Measurements from ENCODE around the gene TIPRL. TPM values are rescaled to one million over a fixed set of nuclear protein-coding genes. Genes with fewer than 3 reads are reported as not detected.
A peak's percentile ranks its signal among the peaks of the same experiment; 100 is the strongest.

Gene TIPRL
- total and polyA plus RNA-seq, 9 of the 15 experiments (the other 6 are each of a cell fraction or from before 2014, with no cell fraction given) = 41.4 to 90.2 (median 69.9) TPM

DNA sequence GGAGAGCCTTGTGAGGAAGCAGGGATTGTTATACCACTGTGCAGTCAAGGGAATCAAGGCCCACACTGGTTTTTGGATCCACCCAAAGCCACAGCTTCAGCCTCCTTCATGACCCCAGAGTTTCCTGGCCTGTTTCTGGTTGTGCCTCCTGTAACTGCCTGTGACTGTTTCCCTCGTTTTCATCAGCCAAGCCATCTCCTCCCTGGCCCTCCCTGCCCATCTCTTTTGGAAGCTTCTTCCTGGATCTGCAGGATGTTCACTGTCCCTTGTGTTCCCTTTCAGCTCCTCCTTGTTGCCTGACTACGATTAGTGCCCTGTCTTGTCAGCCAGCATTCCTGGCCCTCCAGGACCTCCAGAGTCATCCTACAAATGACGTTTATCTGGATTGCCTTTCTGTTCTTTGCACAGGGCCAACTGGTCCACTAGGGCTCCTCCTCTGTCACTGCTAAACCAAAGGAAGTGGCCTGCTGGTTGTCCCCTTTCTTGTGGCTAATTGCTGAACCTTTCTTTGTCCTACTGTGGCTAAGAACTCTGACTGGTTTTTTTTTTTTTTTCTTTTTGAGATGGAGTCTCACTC is 65.0 kb downstream of the TIPRL start:
- ChIA-PET POLR2A (interaction anchor here (0.6 to 2.2 kb wide), 4 partner anchors 9 to 23 kb away, joined by 4 to 6 read pairs (median 6); no protein-coding TSS in a partner anchor), CTCF (ENCODE audit: low intra/inter-chr PET ratio) (no interaction called here)
- in situ Hi-C loops (cut with MboI) = no loop called here
- H3K9ac ChIP-seq (ENCODE audit: insufficient read depth in 1 of 2, low read depth in 2 of 2, low read length in 2 of 2) = no peak overlapping the region
- H3K36me3 ChIP-seq (ENCODE audit: control insufficient read depth, insufficient read depth, low read length) = peaks cover 71% of the 10 kb centered on the region
- H3K27ac ChIP-seq (ENCODE audit: extremely low read depth, low read depth, low read length) = no peak overlapping the region; the same call in 2 of the 3 replicates
- no TSS peak for BruUV-seq (replicated peaks)
- no peaks in the 10 kb centered on the region for H3K9me1 ChIP-seq (ENCODE audit: control insufficient read depth, insufficient read depth, low read length)
- no peaks in the 10 kb centered on the region for H3K79me2 ChIP-seq (ENCODE audit: control insufficient read depth, insufficient read depth, low read length)
- intact Hi-C loops (cut with micrococcal nuclease) = no loop called here
- ATAC-seq = peak; percentile 68
- no peak overlapping the region for H3K4me3 ChIP-seq
- FAIRE-seq = no peak
- no peaks in the 10 kb centered on the region for H3K27me3 ChIP-seq (ENCODE audit: control insufficient read depth in 2 of 2, insufficient read depth in 2 of 2, low read length in 2 of 2)
- WGBS (ENCODE audit: insufficient coverage, low coverage, missing lambda C conversion rate) = 37% methylated on average over 3 of the region's 3 CpGs
- no peak overlapping the region for H3K4me2 ChIP-seq (ENCODE audit: insufficient read depth, low read length)
- H4K20me1 ChIP-seq (replicated peaks; ENCODE audit: control insufficient read depth, insufficient read depth, low read length) = no peaks in the 10 kb centered on the region
- no peak for DNase-seq (ENCODE audit: extremely low read depth in 1 of 4, low spot score in 3 of 4)
- peaks cover 0 to 5% of the 10 kb centered on the region in 2 experiments; a peak in 1 of 5 replicates for H3K4me1 ChIP-seq (replicated peaks in 1 of 2; ENCODE audit: control insufficient read depth in 2 of 2, insufficient read depth in 2 of 2, low read length in 2 of 2)
- no peak overlapping the region for H2AFZ ChIP-seq (ENCODE audit: low read depth, low read length)
- H3K9me3 ChIP-seq (replicated peaks; ENCODE audit: control insufficient read depth, insufficient read depth, low read depth, low read length) = no peaks in the 10 kb centered on the region
- TF ChIP-seq, protein P1, sequence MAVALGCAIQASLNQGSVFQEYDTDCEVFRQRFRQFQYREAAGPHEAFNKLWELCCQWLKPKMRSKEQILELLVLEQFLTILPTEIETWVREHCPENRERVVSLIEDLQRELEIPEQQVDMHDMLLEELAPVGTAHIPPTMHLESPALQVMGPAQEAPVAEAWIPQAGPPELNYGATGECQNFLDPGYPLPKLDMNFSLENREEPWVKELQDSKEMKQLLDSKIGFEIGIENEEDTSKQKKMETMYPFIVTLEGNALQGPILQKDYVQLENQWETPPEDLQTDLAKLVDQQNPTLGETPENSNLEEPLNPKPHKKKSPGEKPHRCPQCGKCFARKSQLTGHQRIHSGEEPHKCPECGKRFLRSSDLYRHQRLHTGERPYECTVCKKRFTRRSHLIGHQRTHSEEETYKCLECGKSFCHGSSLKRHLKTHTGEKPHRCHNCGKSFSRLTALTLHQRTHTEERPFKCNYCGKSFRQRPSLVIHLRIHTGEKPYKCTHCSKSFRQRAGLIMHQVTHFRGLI (CRISPR knock-in tag; IDR thresholded peaks at IDR 0.05) = no peak
- TF ChIP-seq DMBX1 (CRISPR knock-in tag; IDR thresholded peaks at IDR 0.05; ENCODE audit: borderline replicate concordance) (peak; percentile 78; the same call in 1 of the 2 replicates), PHTF2 (CRISPR knock-in tag; IDR thresholded peaks at IDR 0.05) (no peak), CTBP1 (IDR thresholded peaks at IDR 0.05; ENCODE audit: borderline replicate concordance) (peak; percentile 71), ZNF589 (CRISPR knock-in tag; IDR thresholded peaks at IDR 0.05; ENCODE audit: low read depth) (peak; percentile 91), PURB (CRISPR knock-in tag; IDR thresholded peaks at IDR 0.05; ENCODE audit: low read depth) (no peak), TGIF2 (CRISPR knock-in tag; IDR thresholded peaks at IDR 0.05) (no peak), ZNF175 (CRISPR knock-in tag; IDR thresholded peaks at IDR 0.05; ENCODE audit: low read depth) (peak; percentile 90), BCOR (IDR thresholded peaks at IDR 0.05) (no peak), NR2C2 (CRISPR knock-in tag; IDR thresholded peaks at IDR 0.05) (no peak), NR2C2 (tag; IDR thresholded peaks at IDR 0.05) (peak; percentile 66; the same call in 1 of the 2 replicates), ZNF644 (tag; IDR thresholded peaks at IDR 0.05; ENCODE audit: low read depth) (peak; percentile 66; the same call in 1 of the 2 replicates), ATF1 (CRISPR knock-in tag; IDR thresholded peaks at IDR 0.05) (no peak), ATF1 (tag; IDR thresholded peaks at IDR 0.05) (0 out of 2 replicates have a peak, but pooled peaks have one; percentile 9), SMAD4 (CRISPR knock-in tag; conservative IDR thresholded peaks at IDR 0.05) (peak; percentile 72)
- TF ChIP-seq, protein P2, sequence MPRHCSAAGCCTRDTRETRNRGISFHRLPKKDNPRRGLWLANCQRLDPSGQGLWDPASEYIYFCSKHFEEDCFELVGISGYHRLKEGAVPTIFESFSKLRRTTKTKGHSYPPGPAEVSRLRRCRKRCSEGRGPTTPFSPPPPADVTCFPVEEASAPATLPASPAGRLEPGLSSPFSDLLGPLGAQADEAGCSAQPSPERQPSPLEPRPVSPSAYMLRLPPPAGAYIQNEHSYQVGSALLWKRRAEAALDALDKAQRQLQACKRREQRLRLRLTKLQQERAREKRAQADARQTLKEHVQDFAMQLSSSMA (CRISPR knock-in tag; IDR thresholded peaks at IDR 0.05) = no peak
- TF ChIP-seq, protein P3, sequence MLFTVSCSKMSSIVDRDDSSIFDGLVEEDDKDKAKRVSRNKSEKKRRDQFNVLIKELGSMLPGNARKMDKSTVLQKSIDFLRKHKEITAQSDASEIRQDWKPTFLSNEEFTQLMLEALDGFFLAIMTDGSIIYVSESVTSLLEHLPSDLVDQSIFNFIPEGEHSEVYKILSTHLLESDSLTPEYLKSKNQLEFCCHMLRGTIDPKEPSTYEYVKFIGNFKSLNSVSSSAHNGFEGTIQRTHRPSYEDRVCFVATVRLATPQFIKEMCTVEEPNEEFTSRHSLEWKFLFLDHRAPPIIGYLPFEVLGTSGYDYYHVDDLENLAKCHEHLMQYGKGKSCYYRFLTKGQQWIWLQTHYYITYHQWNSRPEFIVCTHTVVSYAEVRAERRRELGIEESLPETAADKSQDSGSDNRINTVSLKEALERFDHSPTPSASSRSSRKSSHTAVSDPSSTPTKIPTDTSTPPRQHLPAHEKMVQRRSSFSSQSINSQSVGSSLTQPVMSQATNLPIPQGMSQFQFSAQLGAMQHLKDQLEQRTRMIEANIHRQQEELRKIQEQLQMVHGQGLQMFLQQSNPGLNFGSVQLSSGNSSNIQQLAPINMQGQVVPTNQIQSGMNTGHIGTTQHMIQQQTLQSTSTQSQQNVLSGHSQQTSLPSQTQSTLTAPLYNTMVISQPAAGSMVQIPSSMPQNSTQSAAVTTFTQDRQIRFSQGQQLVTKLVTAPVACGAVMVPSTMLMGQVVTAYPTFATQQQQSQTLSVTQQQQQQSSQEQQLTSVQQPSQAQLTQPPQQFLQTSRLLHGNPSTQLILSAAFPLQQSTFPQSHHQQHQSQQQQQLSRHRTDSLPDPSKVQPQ (CRISPR knock-in tag; IDR thresholded peaks at IDR 0.05; ENCODE audit: borderline replicate concordance) = no peak
